Psoas muscle (tissue), 8 donors: ENCODE data around the gene COBL. TPM values are rescaled to one million over a fixed set of nuclear protein-coding genes. Genes with fewer than 3 reads are reported as not detected.

Experiments
- ATAC-seq, 4 donors: fragments of 200-7000 bp; cut with Tn5 transposase; one replicate each; pipeline ENCODE4 v1.9.1; 2020; ENCODE audit warnings: moderate library complexity in 3 of 4, mild to moderate bottlenecking in 2 of 4
- DNase-seq, 2 donors: peaks; one replicate each; pipeline ENCODE4 v3.0.0-alpha.2; 2020
- H3K27ac ChIP-seq: fragments of 200-600 bp; one replicate; pipeline ENCODE4 v1.8.0; 2022
- H3K27me3 ChIP-seq, 3 donors: fragments of 200-600 bp in 1 of 3; one replicate each; pipeline versions ENCODE4 v1.6.1 to v1.8.0; 2013 to 2022; ENCODE audit warnings: low read length in 2 of 3, mild to moderate bottlenecking in 2 of 3, moderate library complexity in 1 of 3; ENCODE audit not compliant: insufficient read depth in 3 of 3
- H3K36me3 ChIP-seq, 2 donors: fragments of 200-600 bp in 1 of 2; one replicate each; pipeline versions ENCODE4 v1.6.1 to v1.8.0; 2013 to 2022; ENCODE audit warnings: low read depth in 1 of 2, mild to moderate bottlenecking in 1 of 2, moderate library complexity in 1 of 2; ENCODE audit not compliant: insufficient read depth in 1 of 2
- H3K4me1 ChIP-seq: fragments of 200-600 bp; one replicate; pipeline ENCODE4 v1.8.0; 2022
- H3K4me3 ChIP-seq: fragments of 200-600 bp; one replicate; pipeline ENCODE4 v1.8.0; 2022; ENCODE audit warnings: mild to moderate bottlenecking
- H3K9me3 ChIP-seq: fragments of 200-600 bp; one replicate; pipeline ENCODE4 v1.8.0; 2022
- WGBS, 3 donors: extraction: QIAGEN DNeasy Blood & Tissue Kit; methylation state at CpG; one replicate each; pipeline versions ENCODE4 v1.1.6 to v1.1.7; 2013; 5-methylcytosine and 5-hydroxymethylcytosine counted together
- intact Hi-C, 2 donors: fragments of 100-400 bp; cut with DNase I; formaldehyde crosslinking; loops; one replicate each; pipeline versions ENCODE4 v1.11.0 to v1.14.2; 2022
- polyA plus RNA-seq, 3 donors: library from polyadenylated mRNA; stranded (reverse); fragments of 200-250 nt; gene quantifications; one replicate each; pipeline ENCODE4 v1.2.3, GENCODE V29; 2013
- total RNA-seq, 4 donors: library from RNA; stranded (reverse); fragmentation: NEBNext Ultra II Directional in 2 of 4; extraction: Animal tissue kit (Norgen Biotek cat#: 25700) in 2 of 4; gene quantifications; one replicate each; pipeline versions ENCODE4 v1.2.1 to v1.2.4, GENCODE V29; 2021 to 2023
- TF ChIP-seq, protein P1 (sequence below): fragments of 200-600 bp; IDR thresholded peaks from one replicate; pipeline ENCODE4 v1.8.0; 2022; ENCODE audit warnings: antibody characterized with exemption
- donor health status: healthy with polysubstance abuse.
- donor health status: DM: no; HTN: no; CAD: no; lungs with moderate emphysema.
- donor health status: Bipolar disorder and iron deficiency.
- donor health status: healthy.
- donor health status: DM: yes; HTN: yes; CAD: no.
- donor health status: DM: no; HTN: no; CAD: no.
- donor health status: DM: no; HTN: no; CAD: no.
- donor health status: DM: yes; HTN: yes; CAD: no.

Gene COBL
- total and polyA plus RNA-seq, 7 donors: 57.5 to 139 (median 115) TPM

DNA sequence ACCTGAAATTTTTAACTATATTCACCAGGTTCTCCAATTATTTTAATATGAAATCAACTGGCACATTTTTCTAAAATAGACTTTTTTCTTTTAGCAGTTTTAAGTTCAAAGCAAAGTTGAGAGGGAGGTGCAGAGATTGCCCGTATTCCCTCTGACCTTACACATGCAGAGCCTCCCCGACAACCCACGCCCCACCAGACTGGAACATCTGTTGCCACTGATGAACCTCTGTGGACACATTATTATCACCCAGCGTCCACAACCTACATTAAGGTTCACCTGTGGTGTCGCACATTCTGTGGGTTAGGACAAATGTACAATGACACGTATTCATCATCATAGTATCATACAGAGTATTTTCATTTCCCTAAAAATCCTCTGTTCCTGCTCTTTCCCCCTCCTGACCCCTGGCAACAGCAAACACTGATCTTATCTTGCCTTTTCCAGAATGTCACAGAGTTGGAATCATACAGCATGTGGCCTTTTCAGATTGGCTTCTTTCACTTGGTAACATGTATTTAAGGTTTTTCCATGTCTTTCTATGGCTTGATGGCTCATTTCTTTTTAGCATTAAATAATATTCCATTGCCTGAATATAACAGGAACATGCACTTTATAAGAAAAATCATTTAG, 37.1 kb downstream of the COBL start:
- TF ChIP-seq, protein P1, sequence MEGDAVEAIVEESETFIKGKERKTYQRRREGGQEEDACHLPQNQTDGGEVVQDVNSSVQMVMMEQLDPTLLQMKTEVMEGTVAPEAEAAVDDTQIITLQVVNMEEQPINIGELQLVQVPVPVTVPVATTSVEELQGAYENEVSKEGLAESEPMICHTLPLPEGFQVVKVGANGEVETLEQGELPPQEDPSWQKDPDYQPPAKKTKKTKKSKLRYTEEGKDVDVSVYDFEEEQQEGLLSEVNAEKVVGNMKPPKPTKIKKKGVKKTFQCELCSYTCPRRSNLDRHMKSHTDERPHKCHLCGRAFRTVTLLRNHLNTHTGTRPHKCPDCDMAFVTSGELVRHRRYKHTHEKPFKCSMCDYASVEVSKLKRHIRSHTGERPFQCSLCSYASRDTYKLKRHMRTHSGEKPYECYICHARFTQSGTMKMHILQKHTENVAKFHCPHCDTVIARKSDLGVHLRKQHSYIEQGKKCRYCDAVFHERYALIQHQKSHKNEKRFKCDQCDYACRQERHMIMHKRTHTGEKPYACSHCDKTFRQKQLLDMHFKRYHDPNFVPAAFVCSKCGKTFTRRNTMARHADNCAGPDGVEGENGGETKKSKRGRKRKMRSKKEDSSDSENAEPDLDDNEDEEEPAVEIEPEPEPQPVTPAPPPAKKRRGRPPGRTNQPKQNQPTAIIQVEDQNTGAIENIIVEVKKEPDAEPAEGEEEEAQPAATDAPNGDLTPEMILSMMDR: no peak
- Histone ChIP-seq H3K27ac (peak overlapping the region; percentile 92), H3K4me3 (no peak overlapping the region), H3K9me3 (no peaks in the 10 kb centered on the region), H3K4me1 (peaks cover 41% of the 10 kb centered on the region), H3K27me3 (no peaks in the 10 kb centered on the region), H3K36me3 (no peaks in the 10 kb centered on the region)
- intact Hi-C loops: loop anchor here (2.0 to 5.0 kb wide), 2 partner anchors 35 to 47 kb away; no protein-coding TSS in a partner anchor
- DNase-seq (no peak), ATAC-seq (no peak)
- WGBS, 3 donors: 40 to 66% (median 51%) methylated on average over 6 of the region's 6 CpGs

DNA sequence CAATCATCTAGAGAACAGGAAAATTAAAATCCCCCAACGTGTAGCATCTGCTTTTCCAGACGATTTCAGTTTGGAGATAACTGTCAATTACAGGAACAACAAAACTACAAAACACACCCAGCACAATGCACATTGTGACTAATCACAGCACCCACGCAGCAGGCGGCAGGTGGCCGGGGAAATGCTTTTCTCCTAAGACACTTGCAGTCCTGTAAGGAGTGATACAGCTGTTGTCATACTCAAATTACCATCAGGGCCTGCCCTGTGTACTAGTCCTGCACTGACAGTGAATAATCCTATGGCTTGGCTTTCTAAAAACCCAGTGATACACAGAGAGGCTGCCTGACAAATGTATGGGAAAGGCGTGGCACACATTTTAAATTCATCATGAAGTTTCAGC, 37.8 kb downstream of the COBL start:
- H3K4me3 ChIP-seq: peak overlapping the region; percentile 53
- H3K4me1 ChIP-seq: peaks cover 41% of the 10 kb centered on the region
- peak; percentile 74 to 85 (median 81) for ATAC-seq

GRCh38 chr7:51276967-51277366, 39.6 kb downstream of the COBL start:
- Histone ChIP-seq H3K27me3 (no peaks in the 10 kb centered on the region), H3K27ac (peak overlapping the region; percentile 92), H3K36me3 (no peaks in the 10 kb centered on the region), H3K9me3 (no peaks in the 10 kb centered on the region), H3K4me1 (peaks cover 45% of the 10 kb centered on the region), H3K4me3 (no peak overlapping the region)
- 45 to 65% (median 53%) methylated on average over 5 of the region's 5 CpGs for WGBS, 3 donors
- no peak for DNase-seq
- intact Hi-C loops: loop anchor here in 1 of 2 donors (5.0 kb wide), 1 partner anchor 45 kb away; no protein-coding TSS in a partner anchor
- no peak for ATAC-seq
- TF ChIP-seq, protein P1: no peak

More for the DNA sequence above, 37.8 kb downstream of the COBL start:
- peak overlapping the region; percentile 92 for H3K27ac ChIP-seq
- TF ChIP-seq, protein P1: no peak
- peak; percentile 46 to 77 for DNase-seq
- no peaks in the 10 kb centered on the region for H3K9me3 ChIP-seq
- H3K36me3 ChIP-seq: no peaks in the 10 kb centered on the region
- intact Hi-C loops: loop anchor here (1.0 to 5.0 kb wide), 3 partner anchors 36 to 46 kb away; no protein-coding TSS in a partner anchor
- 22 to 37% (median 25%) methylated on average over 6 of the region's 6 CpGs for WGBS, 3 donors
- H3K27me3 ChIP-seq: no peaks in the 10 kb centered on the region

DNA sequence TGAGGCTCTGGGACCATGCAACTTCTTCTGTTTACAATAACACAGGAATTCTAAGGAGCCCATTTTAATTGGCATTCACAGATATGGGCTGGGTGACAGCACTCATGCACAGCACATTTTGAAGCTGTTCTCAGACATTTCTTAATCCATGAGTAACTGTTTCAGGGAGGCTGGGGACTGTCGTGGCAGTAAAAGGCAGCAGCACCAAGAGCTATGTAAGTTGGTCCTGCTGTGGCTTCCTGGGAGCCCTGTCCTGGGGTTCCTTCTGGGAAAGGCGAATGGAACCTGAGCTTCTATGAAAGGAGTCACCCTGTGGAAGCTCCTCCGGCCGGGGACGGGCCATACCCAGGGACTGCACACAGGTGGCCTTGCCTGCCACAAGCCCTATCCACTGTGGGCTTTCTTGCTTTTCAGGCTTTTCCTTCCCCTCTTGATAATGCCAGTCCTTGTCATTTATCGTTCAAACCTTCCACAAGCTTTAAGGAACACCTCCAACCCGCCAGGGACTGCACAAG, 40.5 kb downstream of the COBL start:
- ATAC-seq: no peak

More for the DNA sequence above, 40.5 kb downstream of the COBL start:
- no peak overlapping the region for H3K4me3 ChIP-seq
- no peak for DNase-seq
- peaks cover 45% of the 10 kb centered on the region for H3K4me1 ChIP-seq
- H3K27me3 ChIP-seq: no peaks in the 10 kb centered on the region
- H3K9me3 ChIP-seq: no peaks in the 10 kb centered on the region
- TF ChIP-seq, protein P1: no peak
- H3K27ac ChIP-seq: peak overlapping the region; percentile 92
- intact Hi-C loops: loop anchor here in 1 of 2 donors (5.0 kb wide), 1 partner anchor 44 kb away; no protein-coding TSS in a partner anchor
- H3K36me3 ChIP-seq: no peaks in the 10 kb centered on the region
- WGBS, 3 donors: 51 to 76% (median 62%) methylated on average over 7 of the region's 7 CpGs
